Esophagus muscularis mucosa (tissue), 4 donors: ENCODE data around the gene LHX3.

ENCODE experiments used
- CTCF ChIP-seq, 3 experiments: fragments of 200-600 bp in 2 of 3; fragments of 450-650 bp in 1 of 3; sonication (generic) in 2 of 3; IDR thresholded peaks; one replicate each; pipeline ENCODE4 v1.5.1; 2017 to 2019; ENCODE audit warnings: antibody characterized with exemption in 3 of 3, mild to moderate bottlenecking in 2 of 3, moderate library complexity in 1 of 3
- EP300 ChIP-seq: sonication (generic); formaldehyde crosslinking; IDR thresholded peaks from one replicate; pipeline ENCODE4 v1.6.1; 2017; ENCODE audit warnings: antibody characterized with exemption
- POLR2A ChIP-seq: fragments of 450-650 bp; IDR thresholded peaks from one replicate; pipeline ENCODE4 v1.6.1; 2017; ENCODE audit warnings: antibody characterized with exemption, moderate library complexity, mild to moderate bottlenecking, low read depth
- POLR2AphosphoS5 ChIP-seq, 2 donors: sonication (generic); formaldehyde crosslinking; IDR thresholded peaks; one replicate each; pipeline ENCODE4 v1.6.1; 2017; ENCODE audit warnings: antibody characterized with exemption in 2 of 2

GRCh38 chr9:136199391-136200288 lies 5.3 kb downstream of the LHX3 start:
- no peak for TF ChIP-seq CTCF (IDR thresholded peaks at IDR 0.05)
- TF ChIP-seq POLR2AphosphoS5 (IDR thresholded peaks at IDR 0.05): no peak
- TF ChIP-seq POLR2A: no peak
- no peak for TF ChIP-seq EP300
